Measurements from ENCODE around the gene SLC22A9.

DNA sequence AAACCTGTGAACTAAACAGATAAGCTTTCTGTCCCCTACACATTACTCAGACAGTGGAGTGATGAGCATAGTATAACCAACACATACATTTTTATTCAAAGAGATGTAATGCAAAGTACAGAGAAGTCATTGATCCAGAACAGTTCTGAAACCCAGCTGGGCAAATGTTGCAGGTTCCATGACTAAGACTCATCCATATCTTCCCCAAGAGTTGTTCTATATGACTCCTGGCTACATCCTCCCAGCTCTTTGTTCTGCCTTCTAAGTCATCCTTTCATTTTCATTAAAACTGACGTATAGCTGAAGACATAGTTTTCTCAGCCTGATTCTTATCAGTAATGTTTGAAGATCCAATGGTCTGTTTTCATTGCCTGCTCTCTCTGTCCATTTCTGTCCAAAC is 74.1 kb downstream of the SLC22A9 start:
- TF ChIP-seq CTCF (IDR thresholded peaks at IDR 0.05), result no peak
- TF ChIP-seq POLR2AphosphoS5 (IDR thresholded peaks at IDR 0.05), result no peak
